GM21423 (cell line): ENCODE results near the gene LLGL1.

Experiments
- ATAC-seq: cut with Tn5 transposase; IDR thresholded peaks from one replicate; pipeline ENCODE4 v1.9.1; 2021; ENCODE audit warnings: mild to moderate bottlenecking, moderate library complexity; ENCODE audit not compliant: unreplicated experiment

The LLGL1 gene

GRCh38 chr17:18267927-18268711 lies 42.7 kb downstream of the LLGL1 start:
- no peak for ATAC-seq

- no peak for ATAC-seq
These were observed 44.9 kb downstream of the LLGL1 start for GRCh38 chr17:18270046-18270931.

- no peak for ATAC-seq
These were observed 51.6 kb downstream of the LLGL1 start for GRCh38 chr17:18277076-18277475.

- no peak for ATAC-seq
These were observed 53.4 kb downstream of the LLGL1 start for GRCh38 chr17:18278867-18279266.

- no peak for ATAC-seq
These were observed 54.8 kb downstream of the LLGL1 start for GRCh38 chr17:18280249-18280648.

- ATAC-seq = no peak
These were observed 55.4 kb downstream of the LLGL1 start for GRCh38 chr17:18280766-18281371.

GRCh38 chr17:18281788-18282187 lies 56.4 kb downstream of the LLGL1 start:
- ATAC-seq = no peak

GRCh38 chr17:18285296-18285695 lies 59.9 kb downstream of the LLGL1 start:
- no peak for ATAC-seq

- ATAC-seq = no peak
These were observed 66.5 kb downstream of the LLGL1 start for GRCh38 chr17:18291718-18292540.
